WTC11 (cell line): Measurements from ENCODE around the gene VAV2. TPM values are rescaled to one million over a fixed set of nuclear protein-coding genes. Genes with fewer than 3 reads are reported as not detected.

ENCODE experiments used
- ATAC-seq: fragments of 200-7000 bp; cut with Tn5 transposase; 2 replicates; pipeline ENCODE4 v1.10.0; 2021; ENCODE audit warnings: mild to moderate bottlenecking, moderate library complexity
- CTCF ChIA-PET: fragments of 300-600 bp; sonication (Branson Sonifier 250); formaldehyde crosslinking; loops from one replicate; lab custom pipeline; 2021; ENCODE audit warnings: antibody characterized with exemption; lab: Charles Lee
- POLR2A ChIA-PET: fragments of 350-600 bp; sonication (Branson Sonifier 250); formaldehyde crosslinking; loops from one replicate; lab custom pipeline; 2021; ENCODE audit warnings: antibody characterized with exemption; lab: Charles Lee
- DNase-seq: peaks from one replicate; pipeline ENCODE4 v3.0.0; 2021; ENCODE audit warnings: low spot score
- H3K27ac Mint-ChIP-seq: 2 replicates; pipeline ENCODE4 v1.8.0; 2021; ENCODE audit warnings: mixed read lengths
- H3K27me3 Mint-ChIP-seq: 2 replicates; pipeline ENCODE4 v1.8.0; 2021; ENCODE audit warnings: low read depth, mild to moderate bottlenecking, moderate library complexity, mixed read lengths
- H3K36me3 Mint-ChIP-seq: 2 replicates; pipeline ENCODE4 v1.8.0; 2021; ENCODE audit warnings: mixed read lengths
- H3K4me1 Mint-ChIP-seq: 2 replicates; pipeline ENCODE4 v1.8.0; 2022; ENCODE audit warnings: mixed read lengths
- H3K4me3 Mint-ChIP-seq: 2 replicates; pipeline ENCODE4 v1.8.0; 2021; ENCODE audit warnings: mild to moderate bottlenecking, moderate library complexity, mixed read lengths
- H3K9me3 Mint-ChIP-seq: 2 replicates; pipeline ENCODE4 v1.8.0; 2021; ENCODE audit warnings: mixed read lengths
- AFF4 ChIP-seq: sonication (generic); formaldehyde crosslinking; IDR thresholded peaks from 2 replicates; pipeline ENCODE4 v1.8.1; 2023; ENCODE audit warnings: mild to moderate bottlenecking, missing genetic modification reagents, borderline replicate concordance
- AR ChIP-seq: fragments of 250-450 bp; sonication (Bioruptor Pico); IDR thresholded peaks from 2 replicates; pipeline ENCODE4 v1.9.0; 2021; ENCODE audit warnings: mild to moderate bottlenecking
- EMX1 ChIP-seq: fragments of 250-450 bp; sonication (Bioruptor Pico); IDR thresholded peaks from 2 replicates; pipeline ENCODE4 v1.8.0; 2021; ENCODE audit warnings: mild to moderate bottlenecking
- ETV6 ChIP-seq: sonication (generic); formaldehyde crosslinking; IDR thresholded peaks from 2 replicates; pipeline ENCODE4 v1.8.1; 2022; ENCODE audit warnings: mild to moderate bottlenecking, missing genetic modification reagents
- GRHL2 ChIP-seq: fragments of 250-450 bp; sonication (Bioruptor Pico); IDR thresholded peaks from 2 replicates; pipeline ENCODE4 v1.8.0; 2022; ENCODE audit warnings: mild to moderate bottlenecking, moderate library complexity; ENCODE audit not compliant: insufficient replicate concordance, severe bottlenecking
- IRF2 ChIP-seq: sonication (generic); formaldehyde crosslinking; IDR thresholded peaks from 2 replicates; pipeline ENCODE4 v1.8.0; 2022; ENCODE audit warnings: low read depth, missing genetic modification reagents, borderline replicate concordance
- NFATC4 ChIP-seq: fragments of 250-450 bp; sonication (Bioruptor Pico); IDR thresholded peaks from 2 replicates; pipeline ENCODE4 v1.9.0; 2021; ENCODE audit warnings: mild to moderate bottlenecking
- NR1H2 ChIP-seq: sonication (generic); formaldehyde crosslinking; IDR thresholded peaks from 2 replicates; pipeline ENCODE4 v1.9.0; 2021; ENCODE audit warnings: mild to moderate bottlenecking, moderate library complexity, missing genetic modification reagents
- OVOL2 ChIP-seq: fragments of 250-450 bp; sonication (Bioruptor Pico); IDR thresholded peaks from 2 replicates; pipeline ENCODE4 v1.9.0; 2021; ENCODE audit warnings: mild to moderate bottlenecking, borderline replicate concordance
- RELA ChIP-seq: sonication (generic); formaldehyde crosslinking; IDR thresholded peaks from 2 replicates; pipeline ENCODE4 v1.8.1; 2022; ENCODE audit warnings: missing genetic modification reagents, mild to moderate bottlenecking, borderline replicate concordance
- TEAD4 ChIP-seq: sonication (generic); formaldehyde crosslinking; IDR thresholded peaks from 2 replicates; pipeline ENCODE4 v1.8.0; 2022; ENCODE audit warnings: mild to moderate bottlenecking, missing genetic modification reagents
- TP53 ChIP-seq: sonication (generic); formaldehyde crosslinking; IDR thresholded peaks from 2 replicates; pipeline ENCODE4 v1.8.1; 2023; ENCODE audit warnings: mild to moderate bottlenecking, missing genetic modification reagents
- USF1 ChIP-seq: sonication (generic); formaldehyde crosslinking; IDR thresholded peaks from 2 replicates; pipeline ENCODE4 v1.8.0; 2022; ENCODE audit warnings: mild to moderate bottlenecking, missing genetic modification reagents
- ZBTB43 ChIP-seq: sonication (generic); formaldehyde crosslinking; IDR thresholded peaks from 2 replicates; pipeline ENCODE4 v1.8.1; 2023; ENCODE audit warnings: mild to moderate bottlenecking, missing genetic modification reagents
- ZNF232 ChIP-seq: sonication (generic); formaldehyde crosslinking; IDR thresholded peaks from 2 replicates; pipeline ENCODE4 v1.8.0; 2022; ENCODE audit warnings: mild to moderate bottlenecking, missing genetic modification reagents
- ZNF416 ChIP-seq: fragments of 250-450 bp; sonication (Bioruptor Pico); IDR thresholded peaks from 2 replicates; pipeline ENCODE4 v1.9.0; 2021; ENCODE audit warnings: mild to moderate bottlenecking, inconsistent platforms
- ZNF423 ChIP-seq: fragments of 250-450 bp; sonication (Bioruptor Pico); IDR thresholded peaks from 2 replicates; pipeline ENCODE4 v2.1.2; 2022; ENCODE audit warnings: mild to moderate bottlenecking, moderate library complexity
- ZNF425 ChIP-seq: fragments of 250-450 bp; sonication (Bioruptor Pico); conservative IDR thresholded peaks from 2 replicates; pipeline ENCODE4 v1.9.0; 2021; ENCODE audit warnings: mild to moderate bottlenecking
- ZSCAN18 ChIP-seq: fragments of 250-450 bp; sonication (Bioruptor Pico); IDR thresholded peaks from 2 replicates; pipeline ENCODE4 v2.1.2; 2022; ENCODE audit warnings: mild to moderate bottlenecking, moderate library complexity
- total RNA-seq: library from RNA; stranded (reverse); gene quantifications from 3 replicates; pipeline ENCODE4 v1.2.3, GENCODE V29; 2021

The VAV2 gene
- total RNA-seq, 1 experiment from 2014 or later = 39.7 TPM

- DNase-seq (no peak), ATAC-seq (no peak)
- ChIA-PET CTCF (interaction anchor here (0.8 kb wide), 1 partner anchor 178 kb away, joined by 3 read pairs; no protein-coding TSS in a partner anchor), POLR2A (no interaction called here)
- Mint-ChIP-seq H3K27ac (no peak overlapping the region), H3K27me3 (no peaks in the 10 kb centered on the region), H3K4me3 (no peak overlapping the region), H3K36me3 (no peaks in the 10 kb centered on the region), H3K9me3 (no peaks in the 10 kb centered on the region), H3K4me1 (peaks cover 4% of the 10 kb centered on the region; the same call in 1 of the 2 replicates)
- TF ChIP-seq NR1H2 (no peak), ZNF423 (CRISPR knock-in tag) (no peak), ETV6 (CRISPR knock-in tag) (no peak), OVOL2 (CRISPR knock-in tag) (no peak), TP53 (CRISPR knock-in tag) (no peak), TEAD4 (CRISPR knock-in tag) (no peak), ZNF416 (CRISPR knock-in tag) (no peak), GRHL2 (no peak), EMX1 (CRISPR knock-in tag) (no peak), USF1 (CRISPR knock-in tag) (no peak), RELA (CRISPR knock-in tag) (no peak), ZNF425 (CRISPR knock-in tag) (no peak), ZNF232 (no peak), AR (no peak), ZBTB43 (CRISPR knock-in tag) (no peak), AFF4 (CRISPR knock-in tag) (no peak), IRF2 (CRISPR knock-in tag) (no peak), NFATC4 (CRISPR knock-in tag) (no peak), ZSCAN18 (CRISPR knock-in tag) (no peak)
These were observed 176.3 kb downstream of the VAV2 start for GRCh38 chr9:133815781-133816180.
